ENCODE measurements around the gene HS3ST1. TPM values are rescaled to one million over a fixed set of nuclear protein-coding genes. Genes with fewer than 3 reads are reported as not detected.

HS3ST1 gene
- total RNA-seq, 1 experiment from 2014 or later = 134 TPM

DNA sequence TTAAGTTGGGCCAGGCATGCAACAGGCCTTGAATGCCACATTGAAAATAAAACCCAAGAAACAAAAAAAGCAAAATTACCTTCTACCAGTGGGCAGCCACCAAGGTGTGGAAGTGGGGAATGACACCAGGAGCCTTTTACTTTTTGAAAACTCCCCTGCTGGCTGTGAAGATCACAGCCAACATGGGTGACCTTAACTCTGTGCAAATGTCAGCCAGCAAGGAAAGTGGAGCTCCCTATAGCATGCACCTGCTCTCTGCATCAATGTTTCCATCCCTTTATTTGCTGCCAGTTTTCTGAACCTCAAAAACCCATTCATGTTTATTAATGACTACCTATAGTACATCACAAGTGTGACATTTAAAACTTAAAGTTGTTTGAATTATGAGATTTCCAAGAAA is 63.7 kb downstream of the HS3ST1 start (continued):
- TF ChIP-seq EZH2 (IDR thresholded peaks at IDR 0.05) = no peak
- TF ChIP-seq SP1 (IDR thresholded peaks at IDR 0.05; ENCODE audit: low read depth) = no peak

DNA sequence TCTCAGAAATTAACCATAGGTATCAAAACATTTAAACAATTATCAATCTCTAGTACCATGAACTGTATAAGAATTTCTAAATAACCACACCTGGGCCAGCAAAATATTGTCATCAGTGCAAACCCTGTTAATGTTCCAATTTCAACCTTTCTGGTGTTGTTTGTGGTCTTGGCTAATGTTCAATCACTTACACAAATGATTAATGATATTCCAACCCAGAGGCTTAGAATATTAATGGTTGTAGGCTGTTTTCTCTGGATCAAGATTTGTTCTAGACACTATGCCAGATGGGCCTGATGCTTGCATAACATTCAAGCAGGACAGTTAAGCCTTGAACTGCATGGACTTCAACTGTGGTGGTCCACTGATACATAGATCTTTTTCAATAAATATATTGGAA is 69.1 kb downstream of the HS3ST1 start:
- Histone ChIP-seq H3K79me2 (ENCODE audit: insufficient read depth, low read length) (no peaks in the 10 kb centered on the region), H3K4me2 (ENCODE audit: low read length) (no peak overlapping the region), H3K9me3 (ENCODE audit: control insufficient read depth in 1 of 2, insufficient read depth in 1 of 2, low read depth in 1 of 2, low read length in 2 of 2) (no peaks in the 10 kb centered on the region), H3K36me3 (ENCODE audit: control insufficient read depth in 1 of 2, insufficient read depth in 2 of 2, low read length in 2 of 2) (no peaks in the 10 kb centered on the region), H2AFZ (ENCODE audit: low read depth, low read length, poor library complexity, severe bottlenecking) (no peak overlapping the region), H3K27ac (ENCODE audit: low read depth, low read length) (no peak overlapping the region), H3K9ac (ENCODE audit: low read length) (no peak overlapping the region), H3K27me3 (ENCODE audit: insufficient read depth, low read length) (no peaks in the 10 kb centered on the region), H3K4me1 (ENCODE audit: control insufficient read depth in 1 of 2, insufficient read depth in 2 of 2, low read length in 2 of 2) (peaks cover 0 to 2% of the 10 kb centered on the region in 2 experiments; a peak in 1 of 4 replicates), H3K4me3 (replicated peaks in 1 of 2; ENCODE audit: low read depth in 1 of 2, low read length in 2 of 2) (no peak overlapping the region), H3K9me2 (ENCODE audit: insufficient read depth) (no peaks in the 10 kb centered on the region), H4K20me1 (ENCODE audit: insufficient read depth) (no peaks in the 10 kb centered on the region)
- ChIA-PET CTCF (no interaction called here), POLR2A (no interaction called here), RAD21 (ENCODE audit: low non-redundant PET in 1 of 2, low total read pairs in 2 of 2, uncharacterized antibody in 2 of 2, unreplicated experiment in 2 of 2) (no interaction called here)
- TF ChIP-seq POLR2AphosphoS5 (IDR thresholded peaks at IDR 0.05; ENCODE audit: low read depth, low read length) (no peak), SIN3A (IDR thresholded peaks at IDR 0.05; ENCODE audit: low read depth) (no peak), EGR1 (IDR thresholded peaks at IDR 0.05; ENCODE audit: low read depth) (no peak), ZFX (IDR thresholded peaks at IDR 0.05) (no peak), CBX3 (IDR thresholded peaks at IDR 0.05; ENCODE audit: low read depth) (no peak), FOSL1 (IDR thresholded peaks at IDR 0.05; ENCODE audit: low read depth) (no peak), SP1 (IDR thresholded peaks at IDR 0.05; ENCODE audit: low read depth) (no peak)
- TF ChIP-seq, protein P1, sequence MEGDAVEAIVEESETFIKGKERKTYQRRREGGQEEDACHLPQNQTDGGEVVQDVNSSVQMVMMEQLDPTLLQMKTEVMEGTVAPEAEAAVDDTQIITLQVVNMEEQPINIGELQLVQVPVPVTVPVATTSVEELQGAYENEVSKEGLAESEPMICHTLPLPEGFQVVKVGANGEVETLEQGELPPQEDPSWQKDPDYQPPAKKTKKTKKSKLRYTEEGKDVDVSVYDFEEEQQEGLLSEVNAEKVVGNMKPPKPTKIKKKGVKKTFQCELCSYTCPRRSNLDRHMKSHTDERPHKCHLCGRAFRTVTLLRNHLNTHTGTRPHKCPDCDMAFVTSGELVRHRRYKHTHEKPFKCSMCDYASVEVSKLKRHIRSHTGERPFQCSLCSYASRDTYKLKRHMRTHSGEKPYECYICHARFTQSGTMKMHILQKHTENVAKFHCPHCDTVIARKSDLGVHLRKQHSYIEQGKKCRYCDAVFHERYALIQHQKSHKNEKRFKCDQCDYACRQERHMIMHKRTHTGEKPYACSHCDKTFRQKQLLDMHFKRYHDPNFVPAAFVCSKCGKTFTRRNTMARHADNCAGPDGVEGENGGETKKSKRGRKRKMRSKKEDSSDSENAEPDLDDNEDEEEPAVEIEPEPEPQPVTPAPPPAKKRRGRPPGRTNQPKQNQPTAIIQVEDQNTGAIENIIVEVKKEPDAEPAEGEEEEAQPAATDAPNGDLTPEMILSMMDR (IDR thresholded peaks at IDR 0.05 in 2 of 3, conservative IDR thresholded peaks at IDR 0.05 in 1 of 3; ENCODE audit: borderline replicate concordance in 1 of 3, insufficient read depth in 1 of 3, low read depth in 2 of 3, low read length in 2 of 3) = no peak
- TF ChIP-seq, protein P2, sequence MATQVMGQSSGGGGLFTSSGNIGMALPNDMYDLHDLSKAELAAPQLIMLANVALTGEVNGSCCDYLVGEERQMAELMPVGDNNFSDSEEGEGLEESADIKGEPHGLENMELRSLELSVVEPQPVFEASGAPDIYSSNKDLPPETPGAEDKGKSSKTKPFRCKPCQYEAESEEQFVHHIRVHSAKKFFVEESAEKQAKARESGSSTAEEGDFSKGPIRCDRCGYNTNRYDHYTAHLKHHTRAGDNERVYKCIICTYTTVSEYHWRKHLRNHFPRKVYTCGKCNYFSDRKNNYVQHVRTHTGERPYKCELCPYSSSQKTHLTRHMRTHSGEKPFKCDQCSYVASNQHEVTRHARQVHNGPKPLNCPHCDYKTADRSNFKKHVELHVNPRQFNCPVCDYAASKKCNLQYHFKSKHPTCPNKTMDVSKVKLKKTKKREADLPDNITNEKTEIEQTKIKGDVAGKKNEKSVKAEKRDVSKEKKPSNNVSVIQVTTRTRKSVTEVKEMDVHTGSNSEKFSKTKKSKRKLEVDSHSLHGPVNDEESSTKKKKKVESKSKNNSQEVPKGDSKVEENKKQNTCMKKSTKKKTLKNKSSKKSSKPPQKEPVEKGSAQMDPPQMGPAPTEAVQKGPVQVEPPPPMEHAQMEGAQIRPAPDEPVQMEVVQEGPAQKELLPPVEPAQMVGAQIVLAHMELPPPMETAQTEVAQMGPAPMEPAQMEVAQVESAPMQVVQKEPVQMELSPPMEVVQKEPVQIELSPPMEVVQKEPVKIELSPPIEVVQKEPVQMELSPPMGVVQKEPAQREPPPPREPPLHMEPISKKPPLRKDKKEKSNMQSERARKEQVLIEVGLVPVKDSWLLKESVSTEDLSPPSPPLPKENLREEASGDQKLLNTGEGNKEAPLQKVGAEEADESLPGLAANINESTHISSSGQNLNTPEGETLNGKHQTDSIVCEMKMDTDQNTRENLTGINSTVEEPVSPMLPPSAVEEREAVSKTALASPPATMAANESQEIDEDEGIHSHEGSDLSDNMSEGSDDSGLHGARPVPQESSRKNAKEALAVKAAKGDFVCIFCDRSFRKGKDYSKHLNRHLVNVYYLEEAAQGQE (IDR thresholded peaks at IDR 0.05; ENCODE audit: low read depth) = no peak
- intact Hi-C loops (cut with micrococcal nuclease) = no loop called here
- BruUV-seq (replicated peaks) = no TSS peak
- DNase-seq (ENCODE audit: low read depth, low spot score) (no peak), ATAC-seq (no peak)

All from HCT116 (cell line).